ENCODE measurements around the gene CXCR5.

GRCh38 chr11:118885831-118886565 lies 2.3 kb downstream of the CXCR5 start:
- no peak for TF ChIP-seq POLR2AphosphoS5 (IDR thresholded peaks at IDR 0.05)
- TF ChIP-seq, protein P1, sequence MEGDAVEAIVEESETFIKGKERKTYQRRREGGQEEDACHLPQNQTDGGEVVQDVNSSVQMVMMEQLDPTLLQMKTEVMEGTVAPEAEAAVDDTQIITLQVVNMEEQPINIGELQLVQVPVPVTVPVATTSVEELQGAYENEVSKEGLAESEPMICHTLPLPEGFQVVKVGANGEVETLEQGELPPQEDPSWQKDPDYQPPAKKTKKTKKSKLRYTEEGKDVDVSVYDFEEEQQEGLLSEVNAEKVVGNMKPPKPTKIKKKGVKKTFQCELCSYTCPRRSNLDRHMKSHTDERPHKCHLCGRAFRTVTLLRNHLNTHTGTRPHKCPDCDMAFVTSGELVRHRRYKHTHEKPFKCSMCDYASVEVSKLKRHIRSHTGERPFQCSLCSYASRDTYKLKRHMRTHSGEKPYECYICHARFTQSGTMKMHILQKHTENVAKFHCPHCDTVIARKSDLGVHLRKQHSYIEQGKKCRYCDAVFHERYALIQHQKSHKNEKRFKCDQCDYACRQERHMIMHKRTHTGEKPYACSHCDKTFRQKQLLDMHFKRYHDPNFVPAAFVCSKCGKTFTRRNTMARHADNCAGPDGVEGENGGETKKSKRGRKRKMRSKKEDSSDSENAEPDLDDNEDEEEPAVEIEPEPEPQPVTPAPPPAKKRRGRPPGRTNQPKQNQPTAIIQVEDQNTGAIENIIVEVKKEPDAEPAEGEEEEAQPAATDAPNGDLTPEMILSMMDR (IDR thresholded peaks at IDR 0.05) = no peak
